WTC11 (cell line): ENCODE data around the gene NAALADL2. TPM values are rescaled to one million over a fixed set of nuclear protein-coding genes. Genes with fewer than 3 reads are reported as not detected.
"Not testable (repeated sequence)": the region's sequence is repeated elsewhere in the genome, so short reads cannot be mapped to it uniquely, and the experiment has no call there.

Experiments used
- ATAC-seq: fragments of 200-7000 bp; cut with Tn5 transposase; 2 replicates; pipeline ENCODE4 v1.10.0; 2021; ENCODE audit warnings: mild to moderate bottlenecking, moderate library complexity
- CTCF ChIA-PET: fragments of 300-600 bp; sonication (Branson Sonifier 250); formaldehyde crosslinking; loops from one replicate; lab custom pipeline; 2021; ENCODE audit warnings: antibody characterized with exemption; lab: Charles Lee
- POLR2A ChIA-PET: fragments of 350-600 bp; sonication (Branson Sonifier 250); formaldehyde crosslinking; loops from one replicate; lab custom pipeline; 2021; ENCODE audit warnings: antibody characterized with exemption; lab: Charles Lee
- DNase-seq: peaks from one replicate; pipeline ENCODE4 v3.0.0; 2021; ENCODE audit warnings: low spot score
- H3K27ac Mint-ChIP-seq: 2 replicates; pipeline ENCODE4 v1.8.0; 2021; ENCODE audit warnings: mixed read lengths
- H3K27me3 Mint-ChIP-seq: 2 replicates; pipeline ENCODE4 v1.8.0; 2021; ENCODE audit warnings: low read depth, mild to moderate bottlenecking, moderate library complexity, mixed read lengths
- H3K36me3 Mint-ChIP-seq: 2 replicates; pipeline ENCODE4 v1.8.0; 2021; ENCODE audit warnings: mixed read lengths
- H3K4me1 Mint-ChIP-seq: 2 replicates; pipeline ENCODE4 v1.8.0; 2022; ENCODE audit warnings: mixed read lengths
- H3K4me3 Mint-ChIP-seq: 2 replicates; pipeline ENCODE4 v1.8.0; 2021; ENCODE audit warnings: mild to moderate bottlenecking, moderate library complexity, mixed read lengths
- H3K9me3 Mint-ChIP-seq: 2 replicates; pipeline ENCODE4 v1.8.0; 2021; ENCODE audit warnings: mixed read lengths
- ATF2 ChIP-seq: sonication (generic); formaldehyde crosslinking; IDR thresholded peaks from 2 replicates; pipeline ENCODE4 v1.8.1; 2022; ENCODE audit warnings: low read depth, missing genetic modification reagents, borderline replicate concordance
- CBFB ChIP-seq: sonication (generic); formaldehyde crosslinking; IDR thresholded peaks from 2 replicates; pipeline ENCODE4 v1.8.1; 2022; ENCODE audit warnings: mild to moderate bottlenecking, low read depth, missing genetic modification reagents
- CDX4 ChIP-seq: fragments of 250-450 bp; sonication (Bioruptor Pico); IDR thresholded peaks from 2 replicates; pipeline ENCODE4 v1.9.0; 2021; ENCODE audit warnings: moderate library complexity, mild to moderate bottlenecking, inconsistent platforms, borderline replicate concordance
- CREM ChIP-seq: sonication (generic); formaldehyde crosslinking; IDR thresholded peaks from 2 replicates; pipeline ENCODE4 v1.8.1; 2022; ENCODE audit warnings: mild to moderate bottlenecking, missing genetic modification reagents, moderate library complexity
- E2F1 ChIP-seq: sonication (generic); formaldehyde crosslinking; IDR thresholded peaks from 2 replicates; pipeline ENCODE4 v1.8.0; 2022; ENCODE audit warnings: mild to moderate bottlenecking, missing genetic modification reagents
- ETV6 ChIP-seq: sonication (generic); formaldehyde crosslinking; IDR thresholded peaks from 2 replicates; pipeline ENCODE4 v1.8.1; 2022; ENCODE audit warnings: mild to moderate bottlenecking, missing genetic modification reagents
- FOXK1 ChIP-seq: sonication (generic); formaldehyde crosslinking; IDR thresholded peaks from 2 replicates; pipeline ENCODE4 v1.8.0; 2022; ENCODE audit warnings: mild to moderate bottlenecking, moderate library complexity, missing genetic modification reagents
- JUN ChIP-seq: sonication (generic); formaldehyde crosslinking; IDR thresholded peaks from 2 replicates; pipeline ENCODE4 v1.8.0; 2023; ENCODE audit warnings: mild to moderate bottlenecking, missing genetic modification reagents
- NFATC4 ChIP-seq: fragments of 250-450 bp; sonication (Bioruptor Pico); IDR thresholded peaks from 2 replicates; pipeline ENCODE4 v1.9.0; 2021; ENCODE audit warnings: mild to moderate bottlenecking
- NR2C2 ChIP-seq: sonication (generic); formaldehyde crosslinking; IDR thresholded peaks from 2 replicates; pipeline ENCODE4 v1.8.0; 2022; ENCODE audit warnings: mild to moderate bottlenecking, missing genetic modification reagents
- SMAD3 ChIP-seq: sonication (generic); formaldehyde crosslinking; IDR thresholded peaks from 2 replicates; pipeline ENCODE4 v1.8.0; 2022; ENCODE audit warnings: missing genetic modification reagents, mild to moderate bottlenecking, borderline replicate concordance
- ZNF396 ChIP-seq: fragments of 250-450 bp; sonication (Bioruptor Pico); IDR thresholded peaks from 2 replicates; pipeline ENCODE4 v1.8.0; 2021; ENCODE audit warnings: mild to moderate bottlenecking, moderate library complexity, borderline replicate concordance
- total RNA-seq: library from RNA; stranded (reverse); gene quantifications from 3 replicates; pipeline ENCODE4 v1.2.3, GENCODE V29; 2021
- TF ChIP-seq, protein P1 (sequence below): sonication (generic); formaldehyde crosslinking; IDR thresholded peaks from 2 replicates; pipeline ENCODE4 v1.8.0; 2023; ENCODE audit warnings: mild to moderate bottlenecking, missing genetic modification reagents

The NAALADL2 gene
- total RNA-seq, 1 experiment from 2014 or later: 1.2 TPM

DNA sequence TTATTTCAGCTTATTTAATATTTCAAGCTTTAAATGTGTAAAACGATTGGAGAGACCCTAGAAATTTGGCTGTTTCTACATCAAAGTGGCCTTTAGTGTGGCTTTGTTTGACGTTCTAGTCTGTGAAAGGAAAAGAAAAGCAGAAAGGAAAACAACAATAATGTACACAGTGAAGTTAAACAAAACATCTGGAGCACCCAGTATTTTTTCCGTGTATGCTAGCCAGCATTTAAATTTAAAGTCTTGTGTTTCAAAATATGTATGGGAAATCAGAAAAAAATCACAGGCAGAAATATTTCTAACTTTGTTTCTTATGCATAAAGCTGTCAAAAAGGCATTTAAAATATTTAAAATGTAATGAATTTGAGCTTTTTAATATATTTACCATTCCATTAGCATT lies 218.1 kb downstream of the NAALADL2 start (continued):
- TF ChIP-seq CBFB (CRISPR knock-in tag) (no peak), SMAD3 (CRISPR knock-in tag) (no peak)

GRCh38 chr3:175082631-175083030 lies 223.5 kb downstream of the NAALADL2 start:
- ATAC-seq (no peak), DNase-seq (no peak)
- H3K4me1 Mint-ChIP-seq: no peaks in the 10 kb centered on the region
- H3K36me3 Mint-ChIP-seq: no peaks in the 10 kb centered on the region
- H3K9me3 Mint-ChIP-seq: no peaks in the 10 kb centered on the region
- H3K27ac Mint-ChIP-seq: no peak overlapping the region
- CTCF ChIA-PET: no interaction called here
- TF ChIP-seq FOXK1 (CRISPR knock-in tag): no peak
- TF ChIP-seq CDX4: no peak
- no peak for TF ChIP-seq E2F1
- TF ChIP-seq, protein P1, sequence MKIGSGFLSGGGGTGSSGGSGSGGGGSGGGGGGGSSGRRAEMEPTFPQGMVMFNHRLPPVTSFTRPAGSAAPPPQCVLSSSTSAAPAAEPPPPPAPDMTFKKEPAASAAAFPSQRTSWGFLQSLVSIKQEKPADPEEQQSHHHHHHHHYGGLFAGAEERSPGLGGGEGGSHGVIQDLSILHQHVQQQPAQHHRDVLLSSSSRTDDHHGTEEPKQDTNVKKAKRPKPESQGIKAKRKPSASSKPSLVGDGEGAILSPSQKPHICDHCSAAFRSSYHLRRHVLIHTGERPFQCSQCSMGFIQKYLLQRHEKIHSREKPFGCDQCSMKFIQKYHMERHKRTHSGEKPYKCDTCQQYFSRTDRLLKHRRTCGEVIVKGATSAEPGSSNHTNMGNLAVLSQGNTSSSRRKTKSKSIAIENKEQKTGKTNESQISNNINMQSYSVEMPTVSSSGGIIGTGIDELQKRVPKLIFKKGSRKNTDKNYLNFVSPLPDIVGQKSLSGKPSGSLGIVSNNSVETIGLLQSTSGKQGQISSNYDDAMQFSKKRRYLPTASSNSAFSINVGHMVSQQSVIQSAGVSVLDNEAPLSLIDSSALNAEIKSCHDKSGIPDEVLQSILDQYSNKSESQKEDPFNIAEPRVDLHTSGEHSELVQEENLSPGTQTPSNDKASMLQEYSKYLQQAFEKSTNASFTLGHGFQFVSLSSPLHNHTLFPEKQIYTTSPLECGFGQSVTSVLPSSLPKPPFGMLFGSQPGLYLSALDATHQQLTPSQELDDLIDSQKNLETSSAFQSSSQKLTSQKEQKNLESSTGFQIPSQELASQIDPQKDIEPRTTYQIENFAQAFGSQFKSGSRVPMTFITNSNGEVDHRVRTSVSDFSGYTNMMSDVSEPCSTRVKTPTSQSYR (CRISPR knock-in tag): no peak
- TF ChIP-seq ZNF396 (CRISPR knock-in tag): no peak
- no peak for TF ChIP-seq NR2C2 (CRISPR knock-in tag)
- H3K4me3 Mint-ChIP-seq: no peak overlapping the region
- no peaks in the 10 kb centered on the region for H3K27me3 Mint-ChIP-seq
- POLR2A ChIA-PET: no interaction called here

DNA sequence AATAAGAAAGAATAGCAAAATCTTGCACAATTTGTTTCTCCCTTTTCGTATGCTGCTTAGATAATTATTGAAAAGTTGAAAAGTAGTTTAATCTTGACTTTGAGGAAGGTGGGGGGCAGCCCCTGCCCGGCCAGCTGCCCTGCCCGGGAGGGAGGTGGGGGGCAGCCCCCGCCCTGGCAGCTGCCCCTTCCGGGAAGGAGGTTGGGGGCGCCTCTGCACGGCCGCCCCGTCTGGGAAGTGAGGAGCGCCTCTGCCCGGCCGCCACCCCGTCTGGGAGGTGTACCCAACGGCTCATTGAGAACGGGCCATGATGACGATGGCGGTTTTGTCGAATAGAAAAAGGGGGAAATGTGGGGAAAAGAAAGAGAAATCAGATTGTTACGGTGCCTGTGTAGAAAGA lies 228.0 kb downstream of the NAALADL2 start:
- CTCF ChIA-PET, POLR2A ChIA-PET, H3K4me3 Mint-ChIP-seq, H3K9me3 Mint-ChIP-seq, ATAC-seq, H3K27ac Mint-ChIP-seq, H3K27me3 Mint-ChIP-seq, H3K4me1 Mint-ChIP-seq, DNase-seq, H3K36me3 Mint-ChIP-seq: not testable (repeated sequence)

DNA sequence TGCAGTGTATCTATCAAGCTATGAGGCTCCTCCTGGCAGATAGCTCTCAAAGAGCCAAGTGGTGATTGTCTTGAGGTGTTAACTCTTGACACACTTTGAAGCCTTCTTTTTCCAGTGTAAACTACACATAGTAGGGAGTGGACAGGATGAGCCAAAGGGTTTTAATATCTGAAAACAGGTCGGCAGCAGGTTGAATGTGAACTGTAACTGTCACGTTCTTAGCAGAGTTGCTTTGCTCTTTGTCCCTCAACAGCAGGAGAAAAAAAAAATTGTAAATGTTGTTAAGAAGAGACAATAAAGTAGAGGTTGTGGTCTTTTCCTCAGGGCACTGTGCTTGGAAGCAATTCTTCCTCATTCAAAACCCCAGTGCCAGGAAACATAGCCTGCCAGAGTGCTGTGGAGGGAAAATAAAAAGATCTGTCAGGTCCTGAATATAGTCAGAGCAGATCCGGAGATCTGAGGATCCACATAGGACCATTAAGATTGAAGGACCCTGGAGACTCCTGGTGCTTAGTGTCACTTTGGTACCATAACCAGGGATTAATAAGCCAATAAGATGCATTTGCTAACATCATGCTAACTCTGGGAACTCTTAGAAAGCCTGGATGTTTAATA lies 229.7 kb downstream of the NAALADL2 start:
- no peak overlapping the region for H3K4me3 Mint-ChIP-seq
- TF ChIP-seq ATF2: no peak
- TF ChIP-seq CREM (CRISPR knock-in tag): no peak
- no peak for TF ChIP-seq NFATC4 (CRISPR knock-in tag)
- TF ChIP-seq ETV6 (CRISPR knock-in tag): no peak
- no peak for TF ChIP-seq JUN (CRISPR knock-in tag)
- no peaks in the 10 kb centered on the region for H3K4me1 Mint-ChIP-seq
- H3K27ac Mint-ChIP-seq: no peak overlapping the region
- ChIA-PET CTCF (no interaction called here), POLR2A (interaction anchor here (0.6 kb wide), 1 partner anchor 182 kb away, joined by 3 read pairs; no protein-coding TSS in a partner anchor)
- ATAC-seq (no peak), DNase-seq (no peak)
- no peaks in the 10 kb centered on the region for H3K27me3 Mint-ChIP-seq
- no peaks in the 10 kb centered on the region for H3K9me3 Mint-ChIP-seq
- no peaks in the 10 kb centered on the region for H3K36me3 Mint-ChIP-seq
